ENCODE results near the gene PEG3.

The PEG3 gene

DNA sequence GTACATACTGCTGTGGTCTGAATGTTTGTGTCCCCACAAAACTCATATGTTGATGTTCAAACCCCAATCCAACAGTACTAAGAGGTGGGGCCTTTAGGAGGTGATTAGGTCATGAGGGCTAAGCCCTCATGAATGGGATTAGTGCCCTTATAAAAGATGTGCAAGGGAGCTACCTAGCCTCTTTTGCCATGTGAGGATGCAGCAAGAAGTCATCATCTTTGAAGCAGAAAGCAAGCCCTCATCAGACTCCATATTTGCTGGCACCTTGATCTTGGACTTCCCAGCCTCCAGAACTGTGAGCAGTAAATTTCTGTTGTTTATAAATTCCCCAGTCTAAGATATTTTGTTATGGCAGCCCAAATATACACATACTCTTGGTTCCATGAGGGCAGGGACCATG, 33.9 kb downstream of the PEG3 start:
- no peak for DNase-seq
